ENCODE results near the gene P2RX3. TPM values are rescaled to one million over a fixed set of nuclear protein-coding genes. Genes with fewer than 3 reads are reported as not detected.

P2RX3 gene
- total RNA-seq, 1 donor from 2014 or later: not detected

- peaks cover 0 to 32% of the 10 kb centered on the region in 2 donors for H3K36me3 ChIP-seq
- H3K9me3 ChIP-seq: no peaks in the 10 kb centered on the region
- H3K27me3 ChIP-seq: no peaks in the 10 kb centered on the region
- intact Hi-C loops (cut with DNase I): no loop called here
- peak overlapping the region; percentile 93 for H3K27ac ChIP-seq
- no peak overlapping the region for H3K4me3 ChIP-seq
- no peak for DNase-seq (ENCODE audit: extremely low spot score in 2 of 2)
- TF ChIP-seq POLR2AphosphoS5 (IDR thresholded peaks at IDR 0.05; ENCODE audit: insufficient read depth in 1 of 2, low read depth in 1 of 2) (no peak), POLR2A (IDR thresholded peaks at IDR 0.05) (no peak)
- TF ChIP-seq, protein P1, sequence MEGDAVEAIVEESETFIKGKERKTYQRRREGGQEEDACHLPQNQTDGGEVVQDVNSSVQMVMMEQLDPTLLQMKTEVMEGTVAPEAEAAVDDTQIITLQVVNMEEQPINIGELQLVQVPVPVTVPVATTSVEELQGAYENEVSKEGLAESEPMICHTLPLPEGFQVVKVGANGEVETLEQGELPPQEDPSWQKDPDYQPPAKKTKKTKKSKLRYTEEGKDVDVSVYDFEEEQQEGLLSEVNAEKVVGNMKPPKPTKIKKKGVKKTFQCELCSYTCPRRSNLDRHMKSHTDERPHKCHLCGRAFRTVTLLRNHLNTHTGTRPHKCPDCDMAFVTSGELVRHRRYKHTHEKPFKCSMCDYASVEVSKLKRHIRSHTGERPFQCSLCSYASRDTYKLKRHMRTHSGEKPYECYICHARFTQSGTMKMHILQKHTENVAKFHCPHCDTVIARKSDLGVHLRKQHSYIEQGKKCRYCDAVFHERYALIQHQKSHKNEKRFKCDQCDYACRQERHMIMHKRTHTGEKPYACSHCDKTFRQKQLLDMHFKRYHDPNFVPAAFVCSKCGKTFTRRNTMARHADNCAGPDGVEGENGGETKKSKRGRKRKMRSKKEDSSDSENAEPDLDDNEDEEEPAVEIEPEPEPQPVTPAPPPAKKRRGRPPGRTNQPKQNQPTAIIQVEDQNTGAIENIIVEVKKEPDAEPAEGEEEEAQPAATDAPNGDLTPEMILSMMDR (IDR thresholded peaks at IDR 0.05): no peak
- H3K4me1 ChIP-seq: peaks cover 89% of the 10 kb centered on the region
Observed at GRCh38 chr11:57306940-57307565, 31.1 kb upstream of the P2RX3 start.

- Histone ChIP-seq H3K4me1 (peaks cover 96% of the 10 kb centered on the region), H3K27me3 (no peaks in the 10 kb centered on the region), H3K36me3 (peaks cover 0 to 32% of the 10 kb centered on the region in 2 donors), H3K27ac (peak overlapping the region; percentile 93), H3K4me3 (no peak overlapping the region), H3K9me3 (no peaks in the 10 kb centered on the region)
- intact Hi-C loops (cut with DNase I): no loop called here
- TF ChIP-seq POLR2AphosphoS5 (IDR thresholded peaks at IDR 0.05; ENCODE audit: insufficient read depth in 1 of 2, low read depth in 1 of 2): peak in 1 of 2 donors; percentile 44
- TF ChIP-seq, protein P1 (IDR thresholded peaks at IDR 0.05): no peak
- TF ChIP-seq POLR2A (IDR thresholded peaks at IDR 0.05): no peak
- no peak for DNase-seq (ENCODE audit: extremely low spot score in 2 of 2)
Observed at GRCh38 chr11:57307666-57308270, 30.4 kb upstream of the P2RX3 start.

GRCh38 chr11:57308426-57309060, 29.6 kb upstream of the P2RX3 start:
- Histone ChIP-seq H3K27me3 (no peaks in the 10 kb centered on the region), H3K27ac (peak overlapping the region; percentile 93), H3K9me3 (no peaks in the 10 kb centered on the region), H3K4me1 (peaks cover 98% of the 10 kb centered on the region), H3K4me3 (peak overlapping the region in 1 of 2 donors; percentile 2), H3K36me3 (peaks cover 0 to 33% of the 10 kb centered on the region in 2 donors)
- DNase-seq (ENCODE audit: extremely low spot score in 2 of 2): no peak
- TF ChIP-seq, protein P1 (IDR thresholded peaks at IDR 0.05): no peak
- TF ChIP-seq POLR2AphosphoS5 (IDR thresholded peaks at IDR 0.05; ENCODE audit: insufficient read depth in 1 of 2, low read depth in 1 of 2) (no peak), POLR2A (IDR thresholded peaks at IDR 0.05) (no peak)
- intact Hi-C loops (cut with DNase I): no loop called here

GRCh38 chr11:57309106-57310059, 28.8 kb upstream of the P2RX3 start:
- TF ChIP-seq POLR2A (IDR thresholded peaks at IDR 0.05): no peak
- TF ChIP-seq, protein P1 (IDR thresholded peaks at IDR 0.05): no peak
- TF ChIP-seq POLR2AphosphoS5 (IDR thresholded peaks at IDR 0.05; ENCODE audit: insufficient read depth in 1 of 2, low read depth in 1 of 2): no peak
- peaks cover 95% of the 10 kb centered on the region for H3K4me1 ChIP-seq
- no peak for DNase-seq (ENCODE audit: extremely low spot score in 2 of 2)
- H3K36me3 ChIP-seq: peaks cover 2 to 42% of the 10 kb centered on the region in 2 donors
- no peak overlapping the region for H3K4me3 ChIP-seq
- no peaks in the 10 kb centered on the region for H3K9me3 ChIP-seq
- intact Hi-C loops (cut with DNase I): loop anchor here (5.0 kb wide), 1 partner anchor 1268 kb away; the partner anchor contains the start of genes LPXN and ZFP91
- H3K27ac ChIP-seq: peak overlapping the region; percentile 93
- no peaks in the 10 kb centered on the region for H3K27me3 ChIP-seq
